ENCODE results near the gene HOXA6. TPM values are rescaled to one million over a fixed set of nuclear protein-coding genes. Genes with fewer than 3 reads are reported as not detected.

The HOXA6 gene
- total RNA-seq, 1 donor from 2014 or later, result not detected

DNA sequence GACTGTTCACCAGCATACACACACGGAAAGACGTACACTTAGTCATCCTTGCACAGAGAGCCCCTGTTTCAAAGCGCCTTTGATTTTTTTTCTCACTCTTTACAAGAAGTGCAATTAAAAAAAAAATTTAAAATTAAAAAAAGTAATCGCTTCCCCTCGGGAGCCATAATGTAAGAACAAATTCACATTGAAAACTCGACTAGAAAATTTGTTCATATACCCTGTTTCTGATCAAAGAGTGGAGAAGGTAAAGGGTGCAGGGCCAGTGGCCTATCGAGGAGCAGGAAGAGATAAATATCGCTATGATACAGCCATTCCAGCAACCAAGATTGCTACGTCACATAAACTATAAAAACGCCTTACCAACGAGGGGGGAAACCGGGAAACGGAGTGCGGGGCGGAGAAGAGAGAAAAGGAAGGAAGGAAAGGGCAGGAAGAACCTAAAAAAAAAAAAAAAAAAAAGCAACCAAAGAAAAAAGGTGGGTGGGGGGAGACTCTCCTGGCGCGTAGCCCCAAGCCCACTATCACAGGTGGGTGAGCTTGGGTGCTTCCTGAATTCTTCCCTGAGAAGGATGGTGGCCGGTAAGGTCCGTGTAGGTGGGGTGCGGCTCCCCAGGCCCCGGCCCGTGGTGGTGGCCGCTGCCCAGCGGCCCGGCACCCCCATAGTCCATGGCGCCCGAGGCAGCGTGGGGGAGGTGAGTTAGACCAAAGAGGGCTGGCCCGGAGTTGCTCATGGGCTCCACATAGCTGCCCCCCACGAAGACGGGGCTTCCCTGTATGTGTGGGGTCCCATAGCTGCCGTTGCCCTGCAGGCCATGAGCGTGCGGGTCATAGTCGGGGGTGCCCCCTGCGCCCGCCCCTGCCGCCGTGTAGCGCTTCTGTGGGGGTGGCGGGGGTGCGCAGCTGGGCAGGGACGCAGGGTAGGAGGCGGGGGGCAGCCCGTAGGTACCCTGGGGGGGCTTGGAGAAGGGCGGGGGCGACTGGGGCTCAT, 39.9 kb downstream of the HOXA6 start:
- DNase-seq, result no peak

DNA sequence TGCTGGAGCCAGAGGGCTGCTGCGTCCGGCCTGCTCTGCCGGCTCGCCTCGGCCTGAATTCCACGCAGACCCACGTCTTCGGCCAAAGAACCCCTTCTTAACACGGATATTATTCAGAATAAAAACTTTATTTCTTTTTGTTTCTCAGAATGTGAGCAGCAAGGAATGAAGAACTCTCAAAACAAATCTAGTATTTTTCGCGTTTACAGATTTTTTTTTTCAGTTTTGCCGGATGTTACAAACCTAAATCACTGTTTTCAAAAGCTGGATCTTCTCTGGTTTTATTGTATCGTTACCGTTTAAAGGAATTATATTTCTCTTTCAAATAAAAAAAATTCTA, 40.7 kb downstream of the HOXA6 start:
- no peak for DNase-seq

GRCh38 chr7:27106181-27106900, 41.2 kb downstream of the HOXA6 start:
- DNase-seq, result peak; percentile 42

DNA sequence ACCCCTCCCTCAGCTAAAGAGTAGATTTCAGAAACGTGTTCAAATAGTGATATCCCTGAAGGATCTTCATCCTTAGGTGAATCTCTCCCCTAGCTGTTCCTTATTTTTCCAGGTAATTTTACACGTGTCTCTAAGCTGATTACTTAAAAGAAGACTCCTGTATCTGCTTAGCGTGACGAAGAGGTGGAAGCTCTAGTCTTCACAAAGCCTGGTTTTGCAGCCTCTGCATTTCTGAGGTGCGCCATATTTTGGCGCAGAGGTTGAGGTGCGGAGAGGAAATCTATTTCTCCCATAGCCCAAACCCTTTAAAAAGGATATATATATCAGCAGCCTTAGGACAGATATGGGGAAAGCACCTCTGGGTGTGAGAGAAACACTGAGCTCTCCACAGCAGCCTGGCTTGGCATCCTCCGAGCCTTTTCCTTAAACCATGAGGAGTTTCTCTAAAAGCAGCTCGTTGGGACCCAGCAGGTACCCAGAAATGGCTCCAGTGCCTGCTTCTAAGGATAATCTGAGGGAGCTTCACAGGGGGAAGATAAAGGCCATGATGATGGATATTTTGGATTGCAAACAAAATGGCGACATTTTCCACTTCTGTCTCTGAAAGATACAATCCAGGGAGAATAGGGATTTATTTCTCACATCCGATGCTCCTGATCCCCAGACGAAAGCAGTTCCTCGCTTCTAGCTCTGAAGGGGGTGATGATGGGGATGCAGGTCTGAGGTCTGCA, 42.1 kb downstream of the HOXA6 start:
- DNase-seq, result peak; percentile 38

DNA sequence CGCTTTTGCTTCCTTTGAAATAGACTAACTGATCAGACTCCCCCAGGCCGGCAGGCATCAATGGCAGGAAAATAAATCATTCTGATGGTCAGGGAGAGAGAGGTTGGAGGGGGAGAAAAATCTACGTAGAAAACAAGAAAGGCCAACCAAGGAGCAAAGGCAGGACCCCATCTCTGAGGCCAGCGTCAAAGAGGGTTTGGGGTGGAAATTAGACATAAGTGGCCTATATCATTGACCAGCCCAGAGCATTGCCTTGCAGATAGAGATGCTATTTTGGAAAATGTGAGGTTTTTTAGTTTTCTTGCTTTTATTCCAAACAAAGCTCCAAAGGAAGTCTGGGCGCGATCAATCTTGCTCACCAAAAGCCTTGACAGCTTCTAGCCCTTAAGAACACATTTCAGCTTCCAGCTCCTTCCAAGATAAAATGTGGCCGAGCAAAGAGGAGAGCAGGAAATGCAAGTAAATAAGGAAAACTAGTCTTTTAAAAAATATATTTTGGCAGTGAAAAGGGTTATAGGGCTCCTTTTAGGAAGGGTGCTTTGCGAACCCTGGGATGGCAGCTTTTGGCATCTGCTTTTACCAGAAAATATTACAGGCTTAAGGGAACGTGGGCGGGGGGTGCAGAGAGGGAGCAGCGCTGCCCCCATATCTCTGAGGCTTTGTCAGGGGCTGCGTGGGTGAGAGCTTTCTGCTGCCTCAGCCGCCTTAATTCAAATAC, 43.1 kb downstream of the HOXA6 start:
- no peak for DNase-seq

DNA sequence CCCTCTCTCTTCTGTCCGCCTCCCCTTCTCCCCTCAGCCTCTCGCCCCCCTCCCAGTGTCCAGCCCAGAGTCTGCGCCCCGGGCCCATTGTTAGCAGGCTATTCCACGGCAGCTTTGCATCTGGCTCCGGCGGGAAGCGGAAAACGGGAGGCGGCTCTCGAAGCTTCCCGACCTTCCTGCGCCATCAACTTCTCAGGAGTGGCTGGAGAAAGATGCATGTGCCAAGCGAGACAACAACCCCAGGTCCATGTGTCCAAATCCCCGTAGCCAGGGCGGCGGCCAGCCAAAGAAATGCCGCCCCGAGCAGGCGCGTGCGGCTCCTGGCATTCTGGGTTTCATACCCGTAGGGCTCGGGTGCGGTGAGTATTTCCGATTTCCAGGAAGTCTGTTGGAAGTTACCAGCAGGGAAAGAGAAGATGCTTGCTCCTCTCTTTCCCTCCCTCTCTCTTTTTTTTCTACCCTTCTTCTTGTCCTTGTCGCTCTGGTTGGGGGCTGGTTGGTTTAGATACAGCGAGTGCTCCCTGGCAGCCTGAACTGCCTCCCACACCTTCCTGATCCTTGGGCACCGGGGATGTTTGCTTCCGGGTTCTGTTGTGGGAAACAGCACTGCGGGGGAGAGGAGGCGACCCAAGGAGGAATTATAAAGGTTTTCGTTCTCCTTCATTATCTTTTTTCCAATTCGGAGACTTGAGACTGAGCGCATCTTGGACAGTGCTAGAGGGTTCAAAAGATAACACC, 43.9 kb downstream of the HOXA6 start:
- DNase-seq, result no peak

- peak; percentile 87 for DNase-seq
Measured at GRCh38 chr7:27102581-27103442, 44.8 kb downstream of the HOXA6 start, which contains the start of gene HOXA2. TSS of gene HOXA2 (minus strand) at chr7:27102683. CDS start at chr7:27102500, 183 bp downstream.

- DNase-seq, result peak; percentile 68
Measured at GRCh38 chr7:27101957-27102580, 45.5 kb downstream of the HOXA6 start.

DNA sequence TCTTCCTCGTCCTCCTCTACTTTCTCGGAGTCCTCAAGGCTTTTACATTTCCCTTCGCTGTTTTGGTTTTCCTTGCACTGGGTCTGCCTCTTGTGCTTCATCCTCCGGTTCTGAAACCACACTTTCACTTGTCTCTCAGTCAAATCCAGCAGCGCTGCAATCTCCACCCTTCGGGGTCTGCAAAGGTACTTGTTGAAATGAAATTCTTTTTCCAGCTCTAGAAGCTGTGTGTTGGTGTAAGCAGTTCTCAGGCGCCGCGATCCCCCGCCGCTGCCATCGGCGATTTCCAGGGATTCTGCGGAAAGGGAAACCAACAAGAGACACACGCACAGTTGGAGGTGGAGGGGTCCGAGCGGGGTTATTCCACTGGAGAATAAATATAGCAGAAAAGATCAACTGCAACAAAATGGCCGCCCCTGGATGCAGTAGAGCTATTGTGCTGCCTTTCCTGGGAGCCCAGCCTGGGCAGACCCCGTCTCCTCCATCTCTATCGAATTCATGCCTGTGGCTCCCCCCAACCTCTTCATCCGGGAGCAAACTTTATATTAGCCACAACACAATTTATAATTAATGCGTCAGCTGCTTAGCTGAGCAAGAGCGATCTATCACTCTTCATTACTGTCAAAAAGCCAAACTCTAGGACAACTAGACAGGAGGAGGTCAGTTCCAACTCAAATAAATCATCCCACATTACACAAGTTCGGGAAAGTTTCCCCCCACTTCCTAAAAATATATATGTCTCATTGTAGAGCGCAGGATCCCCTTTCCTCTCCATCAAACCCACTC, 46.2 kb downstream of the HOXA6 start:
- DNase-seq, result peak; percentile 68

DNA sequence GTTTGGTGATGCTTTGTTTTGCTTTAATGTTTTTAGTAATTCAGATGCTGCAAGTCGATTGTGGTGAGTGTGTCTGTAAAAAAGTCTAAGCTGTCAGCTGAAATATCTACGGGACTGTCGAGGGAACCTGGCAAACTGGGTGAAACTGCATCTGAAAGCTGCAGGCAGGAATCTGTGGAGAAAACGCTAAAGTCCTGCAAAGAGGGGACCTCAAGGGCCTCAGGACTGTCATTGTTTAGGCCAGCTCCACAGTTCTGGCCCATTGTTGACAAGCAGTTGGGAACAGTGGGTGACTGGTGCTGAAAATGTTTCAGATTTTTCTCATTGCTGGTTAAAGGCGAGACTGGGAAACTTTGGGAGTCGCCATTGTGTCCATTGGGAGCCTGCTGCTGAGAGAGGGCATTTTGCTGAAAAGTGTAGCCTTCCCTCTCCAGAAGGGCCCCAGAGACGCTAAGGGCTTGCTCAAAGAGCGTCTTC, 46.8 kb downstream of the HOXA6 start:
- peak; percentile 57 for DNase-seq

GRCh38 chr7:27099453-27100370, 47.9 kb downstream of the HOXA6 start:
- DNase-seq, result peak; percentile 15

GRCh38 chr7:27098578-27099451, 48.8 kb downstream of the HOXA6 start:
- DNase-seq, result peak; percentile 56

DNA sequence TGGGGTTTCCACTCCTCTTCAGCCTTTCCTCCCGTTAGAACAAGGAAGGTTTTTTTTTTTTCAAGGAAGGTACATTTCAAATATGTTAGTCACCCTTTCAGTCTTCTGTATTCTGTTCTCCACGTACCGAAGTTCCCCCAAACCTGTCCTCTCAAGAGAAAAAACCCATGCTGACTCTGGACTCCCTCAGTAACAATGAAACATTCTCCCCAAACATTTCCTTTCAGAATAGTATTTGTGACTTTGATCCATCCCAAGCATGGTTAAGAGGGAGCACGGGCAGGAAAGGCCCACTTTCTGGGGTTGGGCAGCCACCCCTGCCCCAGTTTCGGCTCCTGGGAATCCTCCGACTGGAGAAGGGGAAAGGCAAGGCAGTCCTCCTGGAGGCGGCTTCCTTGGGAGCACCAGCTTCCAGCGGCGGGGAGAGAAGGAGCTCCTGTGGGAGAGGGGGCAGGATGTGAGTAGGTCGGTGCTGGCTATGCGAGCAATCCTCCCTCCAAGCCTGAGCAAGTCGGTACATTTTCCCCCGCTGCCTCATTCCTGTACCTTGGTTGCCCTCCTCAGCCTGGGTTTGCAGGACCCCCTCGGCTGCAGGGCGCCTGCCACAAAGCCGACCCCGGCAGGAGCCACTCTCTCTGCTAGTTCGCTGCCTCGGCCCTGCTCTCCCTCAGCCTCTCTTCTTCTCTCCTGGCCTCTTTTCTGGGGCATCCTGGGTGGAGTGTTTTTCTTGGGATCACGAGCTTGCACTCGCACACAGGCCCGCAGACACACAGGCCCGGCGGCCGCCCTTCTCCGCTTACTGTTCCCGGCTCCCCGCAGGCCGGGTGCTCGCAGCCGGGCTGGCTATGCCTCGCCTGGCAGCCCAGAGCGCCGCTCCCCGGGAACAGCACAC, 49.6 kb downstream of the HOXA6 start:
- peak; percentile 14 for DNase-seq

GRCh38 chr7:27096768-27097514, 50.6 kb downstream of the HOXA6 start:
- DNase-seq, result peak; percentile 53

Measured in tongue (tissue), 2 donors.